MCF 10A (cell line): ENCODE data around the gene FMOD. TPM values are rescaled to one million over a fixed set of nuclear protein-coding genes. Genes with fewer than 3 reads are reported as not detected.

Experiments used
- BruUV-seq: library from RNA; stranded (reverse); fragments of 400-500 nt; replicated peaks from 2 replicates; lab custom pipeline; 2021; lab: Mats Ljungman, UMichigan
- CTCF ChIA-PET: fragments of 300-600 bp; sonication (Branson Sonifier 250); formaldehyde crosslinking; extraction: SDS; loops from one replicate; lab custom pipeline; 2021; ENCODE audit warnings: antibody characterized with exemption, inconsistent platforms; lab: Yijun Ruan, JAX
- POLR2A ChIA-PET: fragments of 300-600, 350-650 bp; sonication (Branson Sonifier 250); formaldehyde crosslinking; extraction: SDS; loops from one replicate; lab custom pipeline; 2020; ENCODE audit warnings: antibody characterized with exemption, inconsistent platforms; lab: Yijun Ruan, JAX
- DNase-seq: peaks from one replicate; pipeline ENCODE4 v3.0.0-alpha.2; 2018; ENCODE audit not compliant: unreplicated experiment
- H3K27ac Mint-ChIP-seq: one replicate; pipeline ENCODE4 v1.8.0; 2022; ENCODE audit warnings: mild to moderate bottlenecking, low read depth, mixed read lengths; ENCODE audit not compliant: unreplicated experiment
- H3K27me3 Mint-ChIP-seq: one replicate; pipeline ENCODE4 v1.8.0; 2022; ENCODE audit warnings: mixed read lengths; ENCODE audit not compliant: insufficient read depth, unreplicated experiment
- H3K36me3 Mint-ChIP-seq: one replicate; pipeline ENCODE4 v1.8.0; 2022; ENCODE audit warnings: mild to moderate bottlenecking, moderate library complexity, mixed read lengths; ENCODE audit not compliant: insufficient read depth, unreplicated experiment
- H3K4me1 Mint-ChIP-seq: one replicate; pipeline ENCODE4 v1.8.0; 2022; ENCODE audit warnings: mixed read lengths; ENCODE audit not compliant: insufficient read depth, unreplicated experiment
- H3K4me3 Mint-ChIP-seq: one replicate; pipeline ENCODE4 v1.8.0; 2022; ENCODE audit warnings: mild to moderate bottlenecking, moderate library complexity, mixed read lengths; ENCODE audit not compliant: unreplicated experiment
- H3K9me3 Mint-ChIP-seq: one replicate; pipeline ENCODE4 v1.8.0; 2022; ENCODE audit warnings: mixed read lengths; ENCODE audit not compliant: unreplicated experiment
- intact Hi-C: fragments of 100-400 bp; cut with micrococcal nuclease; formaldehyde crosslinking; loops from 2 replicates; pipeline ENCODE4 v1.14.1; 2022
- total RNA-seq: library from RNA; stranded (reverse); gene quantifications from 2 replicates; pipeline ENCODE4 v1.2.3, GENCODE V29; 2022
- TF ChIP-seq, protein P1 (sequence below): fragments of 200-600 bp; IDR thresholded peaks from one replicate; pipeline ENCODE4 v1.8.0; 2022; ENCODE audit warnings: antibody characterized with exemption, mild to moderate bottlenecking; ENCODE audit not compliant: unreplicated experiment

FMOD gene
- total RNA-seq, 1 experiment from 2014 or later, result not detected

DNA sequence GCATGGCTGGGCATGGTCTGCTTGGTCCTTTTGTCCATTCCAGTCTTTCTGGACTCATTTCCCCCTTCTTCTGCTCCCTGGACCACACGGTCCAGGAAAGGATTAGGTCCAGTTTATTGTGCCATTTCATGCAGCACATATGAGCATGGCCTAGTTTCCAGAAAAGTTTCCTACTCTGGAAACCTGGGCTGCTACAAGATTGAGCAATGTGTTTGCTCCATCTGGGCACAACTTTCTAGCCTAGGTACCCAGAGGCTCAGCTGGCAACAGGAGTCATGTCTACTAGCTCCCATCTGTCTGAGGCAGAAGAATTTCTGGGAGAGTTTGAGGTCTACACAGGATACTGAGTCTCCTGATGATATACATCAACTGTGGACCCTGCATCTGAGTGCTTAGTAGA is 14.8 kb downstream of the FMOD start:
- BruUV-seq, result no TSS peak
- POLR2A ChIA-PET, result interaction anchor here (0.6 to 4.9 kb wide), 11 partner anchors 9 to 374 kb away, joined by 3 to 35 read pairs (median 4); partner anchors contain the start of genes BTG2 and TMEM183A
- no peak overlapping the region for H3K4me3 Mint-ChIP-seq
- intact Hi-C loops, result no loop called here
- peaks cover 15% of the 10 kb centered on the region for H3K27me3 Mint-ChIP-seq
- CTCF ChIA-PET, result interaction anchor here (0.6 to 20.2 kb wide), 18 partner anchors 10 to 366 kb away, joined by 3 to 981 read pairs (median 6); partner anchors contain the start of genes BTG2, FMOD, OPTC and PRELP
- TF ChIP-seq, protein P1, sequence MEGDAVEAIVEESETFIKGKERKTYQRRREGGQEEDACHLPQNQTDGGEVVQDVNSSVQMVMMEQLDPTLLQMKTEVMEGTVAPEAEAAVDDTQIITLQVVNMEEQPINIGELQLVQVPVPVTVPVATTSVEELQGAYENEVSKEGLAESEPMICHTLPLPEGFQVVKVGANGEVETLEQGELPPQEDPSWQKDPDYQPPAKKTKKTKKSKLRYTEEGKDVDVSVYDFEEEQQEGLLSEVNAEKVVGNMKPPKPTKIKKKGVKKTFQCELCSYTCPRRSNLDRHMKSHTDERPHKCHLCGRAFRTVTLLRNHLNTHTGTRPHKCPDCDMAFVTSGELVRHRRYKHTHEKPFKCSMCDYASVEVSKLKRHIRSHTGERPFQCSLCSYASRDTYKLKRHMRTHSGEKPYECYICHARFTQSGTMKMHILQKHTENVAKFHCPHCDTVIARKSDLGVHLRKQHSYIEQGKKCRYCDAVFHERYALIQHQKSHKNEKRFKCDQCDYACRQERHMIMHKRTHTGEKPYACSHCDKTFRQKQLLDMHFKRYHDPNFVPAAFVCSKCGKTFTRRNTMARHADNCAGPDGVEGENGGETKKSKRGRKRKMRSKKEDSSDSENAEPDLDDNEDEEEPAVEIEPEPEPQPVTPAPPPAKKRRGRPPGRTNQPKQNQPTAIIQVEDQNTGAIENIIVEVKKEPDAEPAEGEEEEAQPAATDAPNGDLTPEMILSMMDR, result no peak
- peaks cover 13% of the 10 kb centered on the region for H3K4me1 Mint-ChIP-seq
- DNase-seq, result no peak
- no peaks in the 10 kb centered on the region for H3K9me3 Mint-ChIP-seq
- H3K27ac Mint-ChIP-seq, result no peak overlapping the region
- no peaks in the 10 kb centered on the region for H3K36me3 Mint-ChIP-seq

DNA sequence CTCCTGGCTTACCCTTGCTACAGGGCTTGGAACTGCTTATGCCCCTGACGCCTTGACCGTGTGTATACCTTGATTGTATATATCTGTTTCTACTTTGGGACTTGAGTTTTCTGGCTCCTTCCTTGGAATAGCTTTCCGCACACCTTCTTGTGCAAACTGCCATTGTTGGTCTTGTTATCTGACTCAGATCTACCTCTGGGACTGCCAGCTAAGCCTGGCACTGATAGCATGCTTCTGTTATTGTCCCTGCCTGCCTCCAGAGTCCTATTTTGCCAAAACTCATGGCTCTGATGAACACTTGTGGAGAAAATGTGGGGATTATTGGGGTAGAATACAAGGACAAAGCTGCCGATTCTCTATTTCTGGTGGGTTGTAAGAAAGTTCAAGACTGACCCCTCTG is 15.4 kb downstream of the FMOD start:
- Mint-ChIP-seq H3K36me3 (no peaks in the 10 kb centered on the region), H3K9me3 (no peaks in the 10 kb centered on the region), H3K4me3 (no peak overlapping the region), H3K27ac (no peak overlapping the region), H3K27me3 (peaks cover 9% of the 10 kb centered on the region), H3K4me1 (peaks cover 13% of the 10 kb centered on the region)
- intact Hi-C loops, result no loop called here
- no TSS peak for BruUV-seq
- CTCF ChIA-PET, result interaction anchor here (0.6 to 20.2 kb wide), 17 partner anchors 11 to 367 kb away, joined by 3 to 981 read pairs (median 6); partner anchors contain the start of genes BTG2, FMOD, OPTC and PRELP
- POLR2A ChIA-PET, result interaction anchor here (0.6 to 4.9 kb wide), 7 partner anchors 9 to 375 kb away, joined by 3 to 35 read pairs (median 6); partner anchors contain the start of gene BTG2
- TF ChIP-seq, protein P1, result no peak
- no peak for DNase-seq

DNA sequence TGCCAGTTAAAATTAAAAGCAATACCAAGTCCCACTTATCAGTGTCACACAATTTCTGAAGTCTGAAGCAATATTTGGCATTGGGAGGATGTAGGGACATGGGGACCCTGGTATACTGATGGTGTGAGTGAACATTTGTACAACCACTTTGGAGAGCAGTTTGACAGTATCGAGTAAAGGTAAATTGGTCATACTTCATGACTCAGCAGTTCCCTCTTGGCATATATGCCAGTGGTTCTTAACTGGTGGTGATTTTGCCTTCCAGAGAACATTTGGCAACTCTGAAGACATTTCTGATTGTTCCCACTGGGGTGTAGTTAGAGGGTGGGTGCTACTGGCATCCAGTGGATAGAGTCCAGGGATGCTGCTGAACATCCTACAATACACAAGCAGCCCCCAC is 19.7 kb downstream of the FMOD start:
- TF ChIP-seq, protein P1, result no peak
- CTCF ChIA-PET, result interaction anchor here (2.1 to 20.2 kb wide), 5 partner anchors 9 to 149 kb away, joined by 21 to 981 read pairs (median 31); partner anchors contain the start of genes OPTC and PRELP
- no peaks in the 10 kb centered on the region for H3K9me3 Mint-ChIP-seq
- no TSS peak for BruUV-seq
- DNase-seq, result peak; percentile 50
- H3K36me3 Mint-ChIP-seq, result no peaks in the 10 kb centered on the region
- intact Hi-C loops, result no loop called here
- peaks cover 19% of the 10 kb centered on the region for H3K4me1 Mint-ChIP-seq
- POLR2A ChIA-PET, result interaction anchor here (0.7 to 1.8 kb wide), 2 partner anchors 25 to 434 kb away, joined by 3 to 6 read pairs; partner anchors contain the start of gene LAX1
- no peak overlapping the region for H3K27ac Mint-ChIP-seq
- H3K4me3 Mint-ChIP-seq, result no peak overlapping the region
- H3K27me3 Mint-ChIP-seq, result no peaks in the 10 kb centered on the region

DNA sequence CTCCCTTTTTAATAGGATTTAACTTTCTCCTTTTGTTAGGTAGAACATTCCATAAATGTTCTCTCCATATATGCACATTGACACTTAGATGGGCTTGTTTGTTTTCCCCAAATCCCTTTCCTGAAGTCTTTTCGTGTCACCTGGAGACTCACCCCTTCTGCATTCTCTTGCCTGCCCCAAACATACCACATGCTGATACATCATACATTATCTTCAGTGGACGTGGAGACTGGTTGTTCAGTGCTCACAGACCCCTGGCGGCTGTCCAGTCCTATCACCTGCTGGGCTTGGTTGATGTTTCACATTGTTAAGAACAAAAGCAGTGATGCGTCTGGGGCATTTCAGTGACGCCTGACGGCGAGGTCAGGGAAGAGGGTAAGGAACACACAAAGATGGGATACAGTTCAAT is 22.2 kb downstream of the FMOD start:
- Mint-ChIP-seq H3K9me3 (no peaks in the 10 kb centered on the region), H3K27me3 (peaks cover 5% of the 10 kb centered on the region), H3K4me3 (no peak overlapping the region), H3K27ac (no peak overlapping the region), H3K36me3 (no peaks in the 10 kb centered on the region), H3K4me1 (peaks cover 21% of the 10 kb centered on the region)
- POLR2A ChIA-PET, result interaction anchor here (1.2 to 9.5 kb wide), 3 partner anchors 19 to 364 kb away, joined by 4 to 238 read pairs (median 12); partner anchors contain the start of gene BTG2
- CTCF ChIA-PET, result interaction anchor here (1.2 to 20.2 kb wide), 6 partner anchors 10 to 59 kb away, joined by 3 to 980 read pairs (median 130); no protein-coding TSS in a partner anchor
- BruUV-seq, result no TSS peak
- no peak for DNase-seq
- intact Hi-C loops, result loop anchor here (5.0 kb wide), 1 partner anchor 291 kb away; no protein-coding TSS in a partner anchor
- TF ChIP-seq, protein P1, result no peak
